BLaER1 treated with 17β-estradiol and CSF1 and Interleukin-3, amounts not matched to agents 10 nM and 100 nM (cell line): ENCODE results near the gene NPY.

Experiments
- H3K27ac ChIP-seq, 11 experiments: shearing (Covaris generic); formaldehyde crosslinking; 2 replicates each; pipeline ENCODE4 v1.8.1; 2022
- H3K27me3 ChIP-seq, 11 experiments: shearing (Covaris generic); formaldehyde crosslinking; 2 replicates each; pipeline ENCODE4 v1.8.1; 2022
- H3K36me3 ChIP-seq, 11 experiments: shearing (Covaris generic); formaldehyde crosslinking; 2 replicates each; pipeline ENCODE4 v1.8.1; 2022
- H3K4me1 ChIP-seq, 10 experiments: shearing (Covaris generic); formaldehyde crosslinking; 2 replicates each; pipeline ENCODE4 v1.8.1; 2022
- H3K4me2 ChIP-seq, 11 experiments: shearing (Covaris generic); formaldehyde crosslinking; 2 replicates each; pipeline ENCODE4 v1.8.1; 2022
- H3K4me3 ChIP-seq, 10 experiments: shearing (Covaris generic); formaldehyde crosslinking; 2 replicates each; pipeline ENCODE4 v1.8.1; 2022
- H3K9ac ChIP-seq, 11 experiments: shearing (Covaris generic); formaldehyde crosslinking; 2 replicates each; pipeline ENCODE4 v1.8.1; 2022
- H3K9me3 ChIP-seq, 11 experiments: shearing (Covaris generic); formaldehyde crosslinking; replicated peaks in 1 of 11; 2 replicates each; pipeline ENCODE4 v1.8.1; 2022
- H4K20me1 ChIP-seq, 11 experiments: shearing (Covaris generic); formaldehyde crosslinking; 2 replicates each; pipeline ENCODE4 v1.8.1; 2022
- Cebpa-rat ChIP-seq, 11 experiments: shearing (Covaris generic); IDR thresholded peaks; 2 replicates each; pipeline ENCODE4 v1.8.1; 2022

The NPY gene

DNA sequence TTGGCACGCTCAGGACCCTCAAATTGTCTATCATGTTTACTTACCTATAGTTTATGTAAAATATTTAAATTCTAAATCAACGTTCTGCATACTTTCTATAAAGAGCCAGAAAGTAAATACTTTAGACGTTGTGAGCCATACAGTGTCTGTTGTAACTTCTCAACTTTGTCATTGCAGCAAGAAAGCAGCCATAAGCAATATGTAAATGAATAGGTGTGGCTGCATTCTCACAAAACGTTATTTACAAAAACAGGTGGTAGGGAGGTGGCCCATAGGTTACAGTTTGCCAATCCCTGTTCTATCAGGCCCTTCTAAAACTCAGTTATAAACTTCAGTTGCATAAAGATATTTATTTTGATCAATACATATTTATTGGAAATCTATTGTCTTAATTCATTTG is 12.1 kb upstream of the NPY start:
- Histone ChIP-seq H3K4me2 (peak overlapping the region; percentile 18 to 49 (median 36); a peak in 18 of 22 replicates), H3K4me1 (peaks cover 7 to 18% (median 11%) of the 10 kb centered on the region in 10 experiments; a peak in 16 of 20 replicates), H3K9ac (no peak overlapping the region), H3K27me3 (no peaks in the 10 kb centered on the region), H3K4me3 (no peak overlapping the region), H3K27ac (no peak overlapping the region), H3K9me3 (peaks cover 3 to 29% (median 13%) of the 10 kb centered on the region in 11 experiments; a peak in 12 of 22 replicates), H4K20me1 (no peaks in the 10 kb centered on the region), H3K36me3 (no peaks in the 10 kb centered on the region)
- TF ChIP-seq Cebpa-rat (IDR thresholded peaks at IDR 0.05) = no peak

DNA sequence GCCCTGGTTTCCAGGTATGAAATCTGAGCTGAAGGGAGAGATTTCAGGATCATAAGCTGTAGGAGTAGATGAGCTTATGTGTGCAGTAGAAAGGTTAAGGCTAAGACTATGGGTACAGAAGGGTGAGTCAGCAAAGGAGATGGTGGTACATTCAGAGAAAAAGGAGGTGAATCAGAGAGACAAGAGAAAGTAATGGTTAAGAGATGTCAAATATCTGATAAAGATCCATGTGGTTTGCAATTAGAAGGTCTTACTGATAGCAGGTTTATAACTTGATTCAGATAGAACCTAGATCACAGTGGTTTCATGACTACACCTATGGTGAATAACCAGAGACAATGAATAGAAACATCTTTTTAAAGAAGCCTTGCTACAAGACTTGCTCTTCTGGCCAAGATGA is 4.5 kb upstream of the NPY start:
- H3K4me1 ChIP-seq = peaks cover 5 to 28% (median 20%) of the 10 kb centered on the region in 10 experiments; a peak in 18 of 20 replicates
- no peak overlapping the region for H3K4me3 ChIP-seq
- H3K9me3 ChIP-seq = peaks cover 9 to 31% (median 18%) of the 10 kb centered on the region in 11 experiments; a peak in 21 of 22 replicates
- peaks cover 4 to 30% (median 6%) of the 10 kb centered on the region in 11 experiments for H3K27me3 ChIP-seq
- peaks cover 0 to 5% (median 0%) of the 10 kb centered on the region in 11 experiments; a peak in 1 of 22 replicates for H4K20me1 ChIP-seq
- H3K36me3 ChIP-seq = no peaks in the 10 kb centered on the region
- no peak overlapping the region for H3K9ac ChIP-seq
- H3K27ac ChIP-seq = no peak overlapping the region
- no peak for TF ChIP-seq Cebpa-rat (IDR thresholded peaks at IDR 0.05)
- peak overlapping the region in 1 of 11 experiments; percentile 8; a peak in 1 of 22 replicates for H3K4me2 ChIP-seq

DNA sequence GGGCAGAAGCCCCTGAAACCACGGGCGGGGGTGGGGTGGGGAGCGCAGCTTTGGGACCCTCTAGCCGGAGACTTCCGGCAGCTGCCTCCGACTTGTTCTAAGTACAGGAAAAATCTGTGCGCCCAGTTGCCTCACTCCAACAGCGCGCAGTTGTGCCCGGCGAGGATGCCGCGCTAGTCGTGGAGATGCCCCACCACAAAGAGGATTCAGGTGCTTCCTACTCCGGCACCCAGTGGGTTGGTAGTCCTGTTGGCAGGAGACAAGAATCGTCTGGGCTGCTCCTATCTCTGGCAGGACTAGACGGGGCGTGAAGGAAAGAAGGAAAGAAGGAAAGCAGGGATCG is 465 bp upstream of the NPY start:
- Histone ChIP-seq H3K27me3 (peaks cover 20 to 63% (median 26%) of the 10 kb centered on the region in 11 experiments), H3K9me3 (peaks cover 6 to 19% (median 9%) of the 10 kb centered on the region in 11 experiments; a peak in 21 of 22 replicates), H3K27ac (peak overlapping the region in 8 of 11 experiments; percentile 76 to 97 (median 90); a peak in 17 of 22 replicates), H4K20me1 (peaks cover 0 to 28% (median 11%) of the 10 kb centered on the region in 11 experiments; a peak in 7 of 22 replicates), H3K4me2 (peak overlapping the region; percentile 88 to 97 (median 95)), H3K36me3 (0 out of 22 replicates have a peak, but pooled peaks cover 0 to 8% (median 0%) of the 10 kb centered on the region in 11 experiments), H3K4me1 (peaks cover 14 to 52% (median 36%) of the 10 kb centered on the region in 10 experiments; a peak in 19 of 20 replicates), H3K4me3 (peak overlapping the region; percentile 53 to 78 (median 69); a peak in 19 of 20 replicates), H3K9ac (peak overlapping the region in 10 of 11 experiments; percentile 65 to 95 (median 83); a peak in 18 of 22 replicates)
- peak in 6 of 11 experiments; percentile 37 to 79 (median 72); a peak in 8 of 22 replicates for TF ChIP-seq Cebpa-rat (IDR thresholded peaks at IDR 0.05)

DNA sequence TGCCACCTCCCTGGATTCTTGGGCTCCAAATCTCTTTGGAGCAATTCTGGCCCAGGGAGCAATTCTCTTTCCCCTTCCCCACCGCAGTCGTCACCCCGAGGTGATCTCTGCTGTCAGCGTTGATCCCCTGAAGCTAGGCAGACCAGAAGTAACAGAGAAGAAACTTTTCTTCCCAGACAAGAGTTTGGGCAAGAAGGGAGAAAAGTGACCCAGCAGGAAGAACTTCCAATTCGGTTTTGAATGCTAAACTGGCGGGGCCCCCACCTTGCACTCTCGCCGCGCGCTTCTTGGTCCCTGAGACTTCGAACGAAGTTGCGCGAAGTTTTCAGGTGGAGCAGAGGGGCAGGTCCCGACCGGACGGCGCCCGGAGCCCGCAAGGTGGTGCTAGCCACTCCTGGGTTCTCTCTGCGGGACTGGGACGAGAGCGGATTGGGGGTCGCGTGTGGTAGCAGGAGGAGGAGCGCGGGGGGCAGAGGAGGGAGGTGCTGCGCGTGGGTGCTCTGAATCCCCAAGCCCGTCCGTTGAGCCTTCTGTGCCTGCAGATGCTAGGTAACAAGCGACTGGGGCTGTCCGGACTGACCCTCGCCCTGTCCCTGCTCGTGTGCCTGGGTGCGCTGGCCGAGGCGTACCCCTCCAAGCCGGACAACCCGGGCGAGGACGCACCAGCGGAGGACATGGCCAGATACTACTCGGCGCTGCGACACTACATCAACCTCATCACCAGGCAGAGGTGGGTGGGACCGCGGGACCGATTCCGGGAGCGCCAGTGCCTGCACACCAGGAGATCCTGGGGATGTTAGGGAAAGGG is 913 bp downstream of the NPY start:
- Histone ChIP-seq H3K27ac (peak overlapping the region in 10 of 11 experiments; percentile 6 to 97 (median 86); a peak in 18 of 22 replicates), H3K4me3 (peak overlapping the region; percentile 53 to 78 (median 69)), H3K4me1 (peaks cover 17 to 59% (median 42%) of the 10 kb centered on the region in 10 experiments), H3K27me3 (peaks cover 20 to 63% (median 26%) of the 10 kb centered on the region in 11 experiments), H4K20me1 (peaks cover 0 to 35% (median 11%) of the 10 kb centered on the region in 11 experiments; a peak in 7 of 22 replicates), H3K36me3 (peaks cover 0 to 11% (median 0%) of the 10 kb centered on the region in 11 experiments; a peak in 4 of 22 replicates), H3K9me3 (peaks cover 0 to 9% (median 2%) of the 10 kb centered on the region in 11 experiments; a peak in 9 of 22 replicates), H3K9ac (peak overlapping the region in 10 of 11 experiments; percentile 65 to 95 (median 83); a peak in 21 of 22 replicates), H3K4me2 (peak overlapping the region; percentile 88 to 97 (median 95))
- no peak for TF ChIP-seq Cebpa-rat (IDR thresholded peaks at IDR 0.05)

DNA sequence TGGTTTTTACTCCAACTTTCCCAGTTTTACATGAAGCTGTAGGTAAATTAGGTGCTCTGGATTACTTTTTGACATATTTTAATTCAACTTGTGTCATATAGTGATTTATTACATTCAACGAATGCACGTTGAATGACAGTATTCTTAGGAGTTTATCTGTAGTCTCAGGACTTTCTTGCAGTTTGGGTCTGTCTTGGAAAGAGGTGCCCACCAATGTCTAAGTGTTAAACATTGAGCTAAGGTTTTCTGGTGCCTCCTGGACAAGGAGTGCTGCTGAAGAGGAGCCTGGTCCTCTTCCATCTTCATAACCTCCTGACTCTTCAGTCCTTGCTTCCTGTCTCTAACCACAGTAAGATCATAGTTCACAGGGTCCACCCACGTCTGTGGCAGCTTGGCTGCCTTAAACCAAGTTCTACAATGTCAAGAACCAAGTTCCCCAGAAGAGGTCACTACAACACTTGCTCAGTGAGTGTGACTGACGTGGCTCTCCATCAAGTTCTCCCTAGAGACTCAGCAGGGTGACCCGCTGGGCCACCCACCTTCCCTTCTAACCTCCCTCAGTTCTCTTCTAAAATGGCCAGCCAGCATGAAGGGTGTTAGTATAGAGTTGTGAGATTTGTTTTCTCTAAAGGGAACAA is 6.1 kb downstream of the NPY start:
- peaks cover 0 to 33% (median 6%) of the 10 kb centered on the region in 11 experiments; a peak in 7 of 22 replicates for H4K20me1 ChIP-seq
- no peak overlapping the region for H3K9ac ChIP-seq
- H3K36me3 ChIP-seq = peaks cover 0 to 25% (median 7%) of the 10 kb centered on the region in 11 experiments; a peak in 9 of 22 replicates
- TF ChIP-seq Cebpa-rat (IDR thresholded peaks at IDR 0.05) = no peak
- no peak overlapping the region for H3K4me3 ChIP-seq
- H3K4me1 ChIP-seq = peaks cover 8 to 44% (median 28%) of the 10 kb centered on the region in 10 experiments
- H3K4me2 ChIP-seq = peak overlapping the region; percentile 23 to 70 (median 54); a peak in 21 of 22 replicates
- H3K27ac ChIP-seq = no peak overlapping the region
- H3K27me3 ChIP-seq = peaks cover 9 to 26% (median 14%) of the 10 kb centered on the region in 11 experiments
- H3K9me3 ChIP-seq = no peaks in the 10 kb centered on the region

DNA sequence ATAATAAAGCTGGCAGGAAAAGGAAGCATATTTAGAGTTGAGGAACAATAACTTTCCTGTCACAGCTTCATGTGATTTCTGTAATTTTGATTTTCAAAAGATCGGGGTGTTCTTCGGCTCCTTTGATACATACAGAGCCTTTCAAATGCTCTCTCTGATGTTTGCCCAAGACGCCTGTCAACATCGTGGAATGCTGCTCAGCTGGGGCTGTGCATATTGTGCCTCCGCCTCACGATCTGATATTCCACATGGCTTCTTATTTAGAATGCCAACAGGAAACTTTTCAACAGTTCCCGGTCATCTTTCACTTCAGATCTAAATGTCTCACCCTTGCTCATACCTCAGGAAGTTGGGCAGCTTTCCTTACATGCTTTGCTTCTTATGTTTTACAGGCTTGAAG is 7.3 kb downstream of the NPY start:
- peaks cover 0 to 25% (median 0%) of the 10 kb centered on the region in 11 experiments; a peak in 6 of 22 replicates for H4K20me1 ChIP-seq
- H3K4me2 ChIP-seq = peak overlapping the region in 2 of 11 experiments; percentile 19 to 54; a peak in 1 of 22 replicates
- 0 out of 22 replicates have a peak, but pooled peaks cover 0 to 6% (median 0%) of the 10 kb centered on the region in 11 experiments for H3K9me3 ChIP-seq
- H3K27me3 ChIP-seq = peaks cover 0 to 16% (median 4%) of the 10 kb centered on the region in 11 experiments; a peak in 8 of 22 replicates
- peaks cover 5 to 36% (median 20%) of the 10 kb centered on the region in 10 experiments for H3K4me1 ChIP-seq
- no peak overlapping the region for H3K9ac ChIP-seq
- no peak overlapping the region for H3K4me3 ChIP-seq
- TF ChIP-seq Cebpa-rat (IDR thresholded peaks at IDR 0.05) = no peak
- H3K36me3 ChIP-seq = peaks cover 0 to 25% (median 7%) of the 10 kb centered on the region in 11 experiments; a peak in 9 of 22 replicates
- H3K27ac ChIP-seq = no peak overlapping the region

DNA sequence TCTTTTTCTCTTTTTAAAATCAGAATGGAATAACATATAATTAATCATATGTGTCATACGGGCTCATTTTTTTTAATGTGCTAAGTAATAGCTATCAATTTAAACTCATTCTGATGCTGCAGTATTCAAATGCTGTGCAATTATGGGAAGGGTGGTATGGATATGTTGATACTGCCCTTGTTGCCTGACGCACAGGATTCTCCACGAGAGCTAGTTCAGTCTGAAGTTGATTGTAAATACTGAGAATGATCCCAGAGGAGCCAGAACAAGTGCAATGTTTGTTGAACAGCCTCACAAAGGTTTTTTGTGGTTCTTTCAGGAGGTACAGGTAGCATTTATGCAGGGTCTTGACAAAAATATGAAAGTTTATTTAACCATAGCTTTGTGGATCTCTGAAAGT is 13.4 kb downstream of the NPY start:
- Histone ChIP-seq H3K9ac (no peak overlapping the region), H3K27ac (no peak overlapping the region), H3K9me3 (peaks cover 0 to 19% (median 7%) of the 10 kb centered on the region in 11 experiments; a peak in 11 of 22 replicates), H3K4me1 (peaks cover 6 to 35% (median 21%) of the 10 kb centered on the region in 10 experiments; a peak in 17 of 20 replicates), H3K36me3 (no peaks in the 10 kb centered on the region), H3K27me3 (no peaks in the 10 kb centered on the region), H3K4me3 (no peak overlapping the region), H4K20me1 (no peaks in the 10 kb centered on the region), H3K4me2 (no peak overlapping the region)
- TF ChIP-seq Cebpa-rat (IDR thresholded peaks at IDR 0.05) = no peak

DNA sequence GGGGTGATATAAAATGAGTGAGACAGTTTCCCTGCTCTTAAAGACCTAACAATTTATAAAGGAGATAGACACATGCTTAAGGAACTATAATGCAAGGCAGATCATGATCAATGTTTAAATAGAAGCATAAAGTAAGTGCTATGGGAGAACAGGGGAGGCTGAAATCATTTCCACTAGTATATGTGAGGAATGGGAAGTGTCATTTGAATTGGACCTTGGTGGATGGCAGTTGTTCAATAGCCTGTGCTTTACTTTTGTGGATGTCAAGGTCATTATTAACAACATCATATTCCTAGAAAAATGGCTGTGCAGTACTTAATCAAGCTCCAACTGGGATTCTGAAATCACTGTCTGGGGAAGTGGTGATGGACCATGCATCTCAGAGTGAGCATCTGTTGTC is 14.7 kb downstream of the NPY start:
- Histone ChIP-seq H3K9ac (no peak overlapping the region), H3K27ac (peak overlapping the region in 5 of 11 experiments; percentile 1 to 39 (median 15); a peak in 4 of 22 replicates)
- TF ChIP-seq Cebpa-rat (IDR thresholded peaks at IDR 0.05) = no peak

More for the DNA sequence above, 14.7 kb downstream of the NPY start:
- peak overlapping the region in 8 of 11 experiments; percentile 56 to 88 (median 68); a peak in 17 of 22 replicates for H3K4me2 ChIP-seq
- no peaks in the 10 kb centered on the region for H4K20me1 ChIP-seq
- no peaks in the 10 kb centered on the region for H3K36me3 ChIP-seq
- peaks cover 6 to 39% (median 24%) of the 10 kb centered on the region in 10 experiments; a peak in 17 of 20 replicates for H3K4me1 ChIP-seq
- no peak overlapping the region for H3K4me3 ChIP-seq
- H3K27me3 ChIP-seq = no peaks in the 10 kb centered on the region
- peaks cover 0 to 19% (median 7%) of the 10 kb centered on the region in 11 experiments; a peak in 11 of 22 replicates for H3K9me3 ChIP-seq
